Esophagus muscularis mucosa (tissue), 4 donors: Measurements from ENCODE around the gene MAGED1. TPM values are rescaled to one million over a fixed set of nuclear protein-coding genes. Genes with fewer than 3 reads are reported as not detected.

Experiments used
- DNase-seq: peaks from one replicate; pipeline ENCODE4 v3.0.0-alpha.2; 2017; ENCODE audit errors: extremely low spot score
- H3K27ac ChIP-seq, 4 donors: fragments of 200-600 bp; sonication (generic); replicated peaks in 1 of 4; 1 replicate in 3 of 4; 2 replicates in 1 of 4; pipeline ENCODE4 v1.5.1; 2016 to 2019; ENCODE audit warnings: mild to moderate bottlenecking in 1 of 4
- H3K27me3 ChIP-seq, 4 donors: fragments of 200-600 bp; sonication (generic); one replicate each; pipeline versions ENCODE4 v1.5.1 to v1.6.0; 2016 to 2019
- H3K36me3 ChIP-seq, 4 donors: fragments of 200-600 bp; sonication (generic); one replicate each; pipeline ENCODE4 v1.5.1; 2016 to 2019
- H3K4me1 ChIP-seq, 4 donors: fragments of 200-600 bp; sonication (generic); one replicate each; pipeline ENCODE4 v1.5.1; 2016 to 2019
- H3K4me3 ChIP-seq, 4 donors: fragments of 200-600 bp; sonication (generic); 1 replicate in 2 of 4; 2 replicates in 2 of 4; pipeline ENCODE4 v1.5.1; 2016 to 2019; ENCODE audit warnings: mild to moderate bottlenecking in 4 of 4, moderate library complexity in 1 of 4
- H3K9me3 ChIP-seq, 4 donors: fragments of 200-600 bp; sonication (generic); 1 replicate in 3 of 4; 2 replicates in 1 of 4; pipeline ENCODE4 v1.5.1; 2016 to 2019
- EP300 ChIP-seq: sonication (generic); formaldehyde crosslinking; IDR thresholded peaks from one replicate; pipeline ENCODE4 v1.6.1; 2017; ENCODE audit warnings: antibody characterized with exemption
- POLR2A ChIP-seq: fragments of 450-650 bp; IDR thresholded peaks from one replicate; pipeline ENCODE4 v1.6.1; 2017; ENCODE audit warnings: antibody characterized with exemption, moderate library complexity, mild to moderate bottlenecking, low read depth
- POLR2AphosphoS5 ChIP-seq, 2 donors: sonication (generic); formaldehyde crosslinking; IDR thresholded peaks; one replicate each; pipeline ENCODE4 v1.6.1; 2017; ENCODE audit warnings: antibody characterized with exemption in 2 of 2
- WGBS: methylation state at CpG from one replicate; pipeline ENCODE4 v1.1.5; 2018; 5-methylcytosine and 5-hydroxymethylcytosine counted together
- intact Hi-C: fragments of 100-400 bp; cut with DNase I; formaldehyde crosslinking; loops from one replicate; pipeline ENCODE4 v1.15.1; 2023
- small RNA-seq, 3 donors: library from RNA; depleted of rRNA; stranded (forward); fragments of <200 nt; gene quantifications; one replicate each; pipeline ENCODE3, GENCODE V24; 2016
- total RNA-seq, 4 donors: library from RNA; depleted of rRNA; stranded (reverse); fragments of >200 nt; gene quantifications; one replicate each; pipeline versions ENCODE4 v1.1.0 to v1.2.1, GENCODE V29; 2016
- TF ChIP-seq, protein P1 (sequence below), 3 experiments: fragments of 200-600 bp in 2 of 3; fragments of 450-650 bp in 1 of 3; sonication (generic) in 2 of 3; IDR thresholded peaks; one replicate each; pipeline ENCODE4 v1.5.1; 2017 to 2019; ENCODE audit warnings: antibody characterized with exemption in 3 of 3, mild to moderate bottlenecking in 2 of 3, moderate library complexity in 1 of 3

Gene MAGED1
- total RNA-seq, 4 donors from 2014 or later: 32.6 to 57.9 (median 44.0) TPM

DNA sequence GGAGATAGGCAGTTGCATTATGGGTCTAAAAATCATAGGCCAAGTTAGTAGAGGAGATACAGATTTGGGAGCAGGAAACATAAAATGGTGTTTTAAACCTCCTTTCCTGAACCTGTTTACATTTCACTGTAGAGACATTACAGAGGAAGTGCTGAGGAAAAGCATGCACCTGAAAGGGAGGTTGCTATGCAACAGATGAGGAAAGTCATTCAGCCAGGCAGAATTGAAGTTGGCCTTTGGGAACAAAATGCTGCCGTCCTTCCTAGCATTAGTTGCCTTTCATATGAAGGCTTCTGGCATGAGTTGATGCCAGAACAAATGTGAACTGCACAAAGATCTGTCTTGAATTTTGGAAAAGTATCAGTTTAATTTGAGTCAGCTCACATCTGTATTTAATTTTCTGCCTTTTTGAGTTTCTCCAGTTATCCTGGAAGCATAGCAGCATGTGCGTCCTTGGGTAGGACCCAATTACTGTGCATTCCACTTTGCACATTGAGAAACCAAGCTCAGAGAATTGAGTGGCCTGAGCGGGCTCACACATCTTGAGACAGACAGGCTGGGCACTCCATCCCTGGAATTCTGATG lies 38.2 kb downstream of the MAGED1 start:
- H3K4me3 ChIP-seq: no peak overlapping the region

More for the DNA sequence above, 38.2 kb downstream of the MAGED1 start:
- Histone ChIP-seq H3K27ac (no peak overlapping the region), H3K9me3 (no peaks in the 10 kb centered on the region), H3K4me1 (no peaks in the 10 kb centered on the region), H3K27me3 (no peaks in the 10 kb centered on the region), H3K36me3 (no peaks in the 10 kb centered on the region)
- TF ChIP-seq POLR2AphosphoS5 (IDR thresholded peaks at IDR 0.05): no peak
- TF ChIP-seq POLR2A: no peak
- no peak for TF ChIP-seq EP300
- TF ChIP-seq, protein P1, sequence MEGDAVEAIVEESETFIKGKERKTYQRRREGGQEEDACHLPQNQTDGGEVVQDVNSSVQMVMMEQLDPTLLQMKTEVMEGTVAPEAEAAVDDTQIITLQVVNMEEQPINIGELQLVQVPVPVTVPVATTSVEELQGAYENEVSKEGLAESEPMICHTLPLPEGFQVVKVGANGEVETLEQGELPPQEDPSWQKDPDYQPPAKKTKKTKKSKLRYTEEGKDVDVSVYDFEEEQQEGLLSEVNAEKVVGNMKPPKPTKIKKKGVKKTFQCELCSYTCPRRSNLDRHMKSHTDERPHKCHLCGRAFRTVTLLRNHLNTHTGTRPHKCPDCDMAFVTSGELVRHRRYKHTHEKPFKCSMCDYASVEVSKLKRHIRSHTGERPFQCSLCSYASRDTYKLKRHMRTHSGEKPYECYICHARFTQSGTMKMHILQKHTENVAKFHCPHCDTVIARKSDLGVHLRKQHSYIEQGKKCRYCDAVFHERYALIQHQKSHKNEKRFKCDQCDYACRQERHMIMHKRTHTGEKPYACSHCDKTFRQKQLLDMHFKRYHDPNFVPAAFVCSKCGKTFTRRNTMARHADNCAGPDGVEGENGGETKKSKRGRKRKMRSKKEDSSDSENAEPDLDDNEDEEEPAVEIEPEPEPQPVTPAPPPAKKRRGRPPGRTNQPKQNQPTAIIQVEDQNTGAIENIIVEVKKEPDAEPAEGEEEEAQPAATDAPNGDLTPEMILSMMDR (IDR thresholded peaks at IDR 0.05): no peak
- intact Hi-C loops: no loop called here
- no peak for DNase-seq
- 72% methylated on average over 3 of the region's 3 CpGs for WGBS

Small RNA genes within 50 kb of the gene (small RNA-seq; reads per million reads assigned to genes)
- 0 reads per million in 3 donors for gene AL929410.2
- gene RNU6-504P: 0 reads per million in 3 donors

Other genes with a start within 250 kb of the MAGED1 start
- gene CENPVL2, start 210.8 kb upstream of the MAGED1 start, total RNA-seq: not detected
- gene CENPVL1, start 183.1 kb upstream of the MAGED1 start, total RNA-seq: not detected
- gene GSPT2, start 150.2 kb upstream of the MAGED1 start, total RNA-seq: 1 to 10 TPM; 4.6 to 7.5 (median 5.9) TPM
- gene MAGED4B, start 175.6 kb downstream of the MAGED1 start, total RNA-seq: 10 to 100 TPM in 1 of 4 donors, 1 to 10 TPM in 1, under 1 TPM in 1, not detected in 1; 0.32 to 10.1 (median 1.7) TPM